NB4 (cell line): Measurements from ENCODE around the gene RUNX3.

Experiments
- POLR2A ChIP-seq: IDR thresholded peaks from 2 replicates; pipeline ENCODE4 v1.6.1; 2011; ENCODE audit warnings: mild to moderate bottlenecking; ENCODE audit not compliant: insufficient read length; ENCODE audit errors: extremely low read depth
- TF ChIP-seq, protein P1 (sequence below): IDR thresholded peaks from one replicate; pipeline ENCODE4 v1.5.1; 2012; ENCODE audit warnings: low read depth, low read length
- TF ChIP-seq, protein P2 (sequence below): IDR thresholded peaks from 2 replicates; pipeline ENCODE4 v1.6.1; 2011; ENCODE audit warnings: low read depth, low read length

- no peak for TF ChIP-seq POLR2A
- TF ChIP-seq, protein P1, sequence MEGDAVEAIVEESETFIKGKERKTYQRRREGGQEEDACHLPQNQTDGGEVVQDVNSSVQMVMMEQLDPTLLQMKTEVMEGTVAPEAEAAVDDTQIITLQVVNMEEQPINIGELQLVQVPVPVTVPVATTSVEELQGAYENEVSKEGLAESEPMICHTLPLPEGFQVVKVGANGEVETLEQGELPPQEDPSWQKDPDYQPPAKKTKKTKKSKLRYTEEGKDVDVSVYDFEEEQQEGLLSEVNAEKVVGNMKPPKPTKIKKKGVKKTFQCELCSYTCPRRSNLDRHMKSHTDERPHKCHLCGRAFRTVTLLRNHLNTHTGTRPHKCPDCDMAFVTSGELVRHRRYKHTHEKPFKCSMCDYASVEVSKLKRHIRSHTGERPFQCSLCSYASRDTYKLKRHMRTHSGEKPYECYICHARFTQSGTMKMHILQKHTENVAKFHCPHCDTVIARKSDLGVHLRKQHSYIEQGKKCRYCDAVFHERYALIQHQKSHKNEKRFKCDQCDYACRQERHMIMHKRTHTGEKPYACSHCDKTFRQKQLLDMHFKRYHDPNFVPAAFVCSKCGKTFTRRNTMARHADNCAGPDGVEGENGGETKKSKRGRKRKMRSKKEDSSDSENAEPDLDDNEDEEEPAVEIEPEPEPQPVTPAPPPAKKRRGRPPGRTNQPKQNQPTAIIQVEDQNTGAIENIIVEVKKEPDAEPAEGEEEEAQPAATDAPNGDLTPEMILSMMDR = no peak
- TF ChIP-seq, protein P2, sequence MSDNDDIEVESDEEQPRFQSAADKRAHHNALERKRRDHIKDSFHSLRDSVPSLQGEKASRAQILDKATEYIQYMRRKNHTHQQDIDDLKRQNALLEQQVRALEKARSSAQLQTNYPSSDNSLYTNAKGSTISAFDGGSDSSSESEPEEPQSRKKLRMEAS = no peak
Observed at GRCh38 chr1:24910751-24911650, 19.1 kb downstream of the RUNX3 start.
